ENCODE results near the gene SMARCD1. TPM values are rescaled to one million over a fixed set of nuclear protein-coding genes. Genes with fewer than 3 reads are reported as not detected.

The SMARCD1 gene
- total and polyA plus RNA-seq, 12 donors, result 22.9 to 65.0 (median 48.9) TPM

GRCh38 chr12:50057000-50057841 lies 27.9 kb upstream of the SMARCD1 start, which contains the start of gene ASIC1:
Gene ASIC1 (plus strand): TSS chr12:50057596. CDS start chr12:50058767, 1,171 bp downstream.
- peak within 1 kb of the TSS in 2 of 4 donors; percentile 40 to 80 for H3K4me3 ChIP-seq
- H3K36me3 ChIP-seq (replicated peaks in 1 of 2), result no peaks in the 10 kb centered on the region
- 1 to 3% (median 2%) methylated on average over 12 to 87 of the region's 88 CpGs for whole genome bisulfite sequencing, 4 donors
- peak within 1 kb of the TSS in 2 of 5 donors; percentile 26 to 44 for H3K27ac ChIP-seq
- intact Hi-C loops (cut with DNase I), result loop anchor here (5.0 to 10.0 kb wide), 3 partner anchors 90 to 192 kb away; no protein-coding TSS in a partner anchor
- peaks cover 11 to 14% of the 10 kb centered on the region in 2 donors for H3K4me1 ChIP-seq (replicated peaks in 1 of 2)
- TF ChIP-seq CTCF (IDR thresholded peaks at IDR 0.05), result peak in 4 of 6 experiments; percentile 11 to 25 (median 20)
- no peak for TF ChIP-seq POLR2A (IDR thresholded peaks at IDR 0.05)
- H3K9me3 ChIP-seq (replicated peaks in 1 of 3), result no peaks in the 10 kb centered on the region
- peaks cover 6% of the 10 kb centered on the region for H3K27me3 ChIP-seq
- peak; percentile 66 to 85 (median 73) for DNase-seq

DNA sequence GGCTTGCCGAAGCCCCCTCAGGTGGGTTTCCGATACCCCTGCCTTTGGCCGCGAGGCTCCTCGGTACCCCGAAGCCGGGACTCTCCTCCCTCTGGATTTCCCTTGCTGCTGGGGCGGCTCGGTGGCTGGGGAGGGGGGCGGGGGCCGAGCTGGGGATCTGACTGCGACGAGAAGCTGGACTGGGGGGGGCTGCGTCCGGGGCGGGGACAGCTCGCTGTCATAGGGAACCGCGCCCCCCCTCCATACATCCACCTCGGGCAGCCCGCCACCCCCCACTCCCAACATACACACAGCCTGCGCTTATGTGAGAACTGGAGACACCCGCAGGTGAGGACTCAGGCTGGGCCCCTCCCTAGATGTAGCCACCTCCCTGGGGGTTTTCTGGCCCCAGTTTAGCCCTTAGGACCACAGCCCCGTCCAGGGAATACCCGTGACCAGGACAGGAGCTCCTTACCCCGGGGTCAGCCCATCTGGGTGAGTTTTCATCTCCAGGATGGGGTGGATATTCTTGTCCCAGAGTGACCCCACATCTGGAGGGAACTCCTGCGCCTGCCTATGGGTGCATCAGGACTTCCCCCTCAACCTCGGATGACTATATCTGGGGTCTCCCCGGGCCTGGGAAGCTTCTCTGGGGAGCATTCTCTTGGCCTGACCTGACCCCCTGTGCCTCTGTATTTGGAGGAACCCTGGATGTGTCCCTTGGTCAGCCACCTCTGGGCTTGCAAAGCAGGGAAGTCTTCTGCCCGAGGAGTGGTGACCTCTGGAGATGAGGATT lies 27.1 kb upstream of the SMARCD1 start:
- Histone ChIP-seq H3K36me3 (replicated peaks in 1 of 2) (no peaks in the 10 kb centered on the region), H3K4me3 (peak overlapping the region in 1 of 4 donors; percentile 80), H3K4me1 (replicated peaks in 1 of 2) (peaks cover 11 to 14% of the 10 kb centered on the region in 2 donors), H3K9me3 (replicated peaks in 1 of 3) (no peaks in the 10 kb centered on the region), H3K27ac (no peak overlapping the region), H3K27me3 (peaks cover 6% of the 10 kb centered on the region)
- WGBS, 4 donors, result 20 to 65% (median 50%) methylated on average over 4 to 30 of the region's 30 CpGs
- DNase-seq, result no peak
- intact Hi-C loops (cut with DNase I), result loop anchor here (5.0 to 10.0 kb wide), 3 partner anchors 91 to 193 kb away; no protein-coding TSS in a partner anchor
- TF ChIP-seq CTCF (IDR thresholded peaks at IDR 0.05), result no peak
- TF ChIP-seq POLR2A (IDR thresholded peaks at IDR 0.05), result no peak

DNA sequence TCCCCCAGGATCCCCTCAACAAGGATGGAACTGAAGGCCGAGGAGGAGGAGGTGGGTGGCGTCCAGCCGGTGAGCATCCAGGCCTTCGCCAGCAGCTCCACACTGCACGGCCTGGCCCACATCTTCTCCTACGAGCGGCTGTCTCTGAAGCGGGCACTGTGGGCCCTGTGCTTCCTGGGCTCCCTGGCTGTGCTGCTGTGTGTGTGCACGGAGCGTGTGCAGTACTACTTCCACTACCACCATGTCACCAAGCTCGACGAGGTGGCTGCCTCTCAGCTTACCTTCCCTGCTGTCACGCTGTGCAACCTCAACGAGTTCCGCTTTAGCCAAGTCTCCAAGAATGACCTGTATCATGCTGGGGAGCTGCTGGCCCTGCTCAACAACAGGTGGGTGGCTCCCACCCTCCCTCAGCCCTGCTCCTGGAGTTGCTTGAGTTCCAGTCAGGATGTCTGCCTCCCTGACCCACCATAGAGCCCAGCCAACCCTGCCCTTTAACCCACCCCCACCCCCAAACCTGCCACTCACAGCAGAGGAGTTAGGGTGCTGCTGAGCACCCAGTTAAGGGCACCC lies 26.3 kb upstream of the SMARCD1 start:
- Histone ChIP-seq H3K27me3 (peaks cover 6% of the 10 kb centered on the region), H3K36me3 (replicated peaks in 1 of 2) (no peaks in the 10 kb centered on the region), H3K9me3 (replicated peaks in 1 of 3) (no peaks in the 10 kb centered on the region), H3K27ac (no peak overlapping the region), H3K4me3 (no peak overlapping the region), H3K4me1 (replicated peaks in 1 of 2) (peaks cover 11 to 14% of the 10 kb centered on the region in 2 donors)
- TF ChIP-seq CTCF (IDR thresholded peaks at IDR 0.05) (no peak), POLR2A (IDR thresholded peaks at IDR 0.05) (no peak)
- WGBS, 4 donors, result 93 to 100% (median 94%) methylated on average over 1 to 15 of the region's 15 CpGs
- intact Hi-C loops (cut with DNase I), result loop anchor here (5.0 to 10.0 kb wide), 3 partner anchors 92 to 194 kb away; no protein-coding TSS in a partner anchor
- DNase-seq, result no peak

Data from adrenal gland (tissue), 12 donors.